Karpas-422 (cell line): ENCODE results near the gene KIRREL1. TPM values are rescaled to one million over a fixed set of nuclear protein-coding genes. Genes with fewer than 3 reads are reported as not detected.

ENCODE experiments used
- DNase-seq: peaks from one replicate; pipeline ENCODE4 v3.0.0-alpha.2; 2015
- H2AFZ ChIP-seq: fragments of 200-600 bp; sonication (generic); 2 replicates; pipeline ENCODE4 v1.6.1; 2014; ENCODE audit warnings: antibody characterized with exemption, low read length, mixed read lengths
- H3K27ac ChIP-seq: fragments of 200-600 bp; sonication (generic); 2 replicates; pipeline ENCODE4 v1.5.1; 2014; ENCODE audit warnings: mild to moderate bottlenecking, low read length, moderate library complexity
- H3K27me3 ChIP-seq: fragments of 200-600 bp; sonication (generic); 2 replicates; pipeline ENCODE4 v1.6.1; 2014; ENCODE audit warnings: low read length, mixed read lengths
- H3K36me3 ChIP-seq: fragments of 200-600 bp; sonication (generic); 2 replicates; pipeline ENCODE4 v1.6.1; 2014; ENCODE audit warnings: low read length, mixed read lengths; ENCODE audit not compliant: insufficient read depth
- H3K4me1 ChIP-seq: fragments of 200-600 bp; sonication (generic); 2 replicates; pipeline ENCODE4 v1.6.1; 2014; ENCODE audit warnings: mild to moderate bottlenecking, low read length, mixed read lengths
- H3K4me2 ChIP-seq: fragments of 200-600 bp; sonication (generic); 2 replicates; pipeline ENCODE4 v1.6.1; 2014; ENCODE audit warnings: low read length, low read depth, mild to moderate bottlenecking; ENCODE audit not compliant: poor library complexity, severe bottlenecking
- H3K4me3 ChIP-seq: fragments of 200-600 bp; sonication (generic); 2 replicates; pipeline ENCODE4 v1.5.1; 2014; ENCODE audit warnings: mild to moderate bottlenecking, antibody characterized with exemption, low read length, mixed read lengths
- H3K79me2 ChIP-seq: fragments of 200-600 bp; sonication (generic); 2 replicates; pipeline ENCODE4 v1.6.1; 2014; ENCODE audit warnings: mild to moderate bottlenecking, low read length, mixed read lengths
- H3K9ac ChIP-seq: fragments of 200-600 bp; sonication (generic); 2 replicates; pipeline ENCODE4 v1.6.0; 2014; ENCODE audit warnings: low read length
- H3K9me2 ChIP-seq: fragments of 200-600 bp; sonication (generic), shearing (Covaris generic); replicated peaks from 2 replicates; pipeline ENCODE4 v1.6.0; 2014; ENCODE audit warnings: mild to moderate bottlenecking, low read length, moderate library complexity; ENCODE audit not compliant: insufficient read depth
- H3K9me3 ChIP-seq: fragments of 300-700, 200-600 bp; sonication (generic); 2 replicates; pipeline ENCODE4 v1.6.1; 2014; ENCODE audit warnings: low read length, mixed read lengths
- H4K20me1 ChIP-seq: fragments of 200-600 bp; sonication (generic); 2 replicates; pipeline ENCODE4 v1.6.1; 2014; ENCODE audit warnings: mild to moderate bottlenecking, antibody characterized with exemption, low read length, low read depth; ENCODE audit not compliant: insufficient read depth
- total RNA-seq: library from RNA; depleted of rRNA; stranded (reverse); fragments of >200 nt; shearing (Covaris generic); gene quantifications from 2 replicates; pipeline ENCODE4 v1.2.3, GENCODE V29; 2014; ENCODE audit warnings: low replicate concordance

KIRREL1 gene
- total RNA-seq, 1 experiment from 2014 or later, result not detected

GRCh38 chr1:157956732-157957131, 36.7 kb upstream of the KIRREL1 start:
- H3K4me3 ChIP-seq, result no peak overlapping the region
- no peaks in the 10 kb centered on the region for H3K9me3 ChIP-seq
- no peaks in the 10 kb centered on the region for H3K36me3 ChIP-seq
- no peaks in the 10 kb centered on the region for H3K4me1 ChIP-seq
- H3K27ac ChIP-seq, result no peak overlapping the region
- H3K27me3 ChIP-seq, result no peaks in the 10 kb centered on the region
- no peak for DNase-seq
- H3K9me2 ChIP-seq, result no peaks in the 10 kb centered on the region
- no peak overlapping the region for H3K9ac ChIP-seq
- no peak overlapping the region for H2AFZ ChIP-seq
- no peaks in the 10 kb centered on the region for H4K20me1 ChIP-seq
- no peak overlapping the region for H3K4me2 ChIP-seq
- H3K79me2 ChIP-seq, result no peaks in the 10 kb centered on the region

GRCh38 chr1:157958263-157958662, 35.2 kb upstream of the KIRREL1 start:
- Histone ChIP-seq H4K20me1 (no peaks in the 10 kb centered on the region), H3K36me3 (no peaks in the 10 kb centered on the region), H3K4me1 (no peaks in the 10 kb centered on the region; the same call in 1 of the 2 replicates), H2AFZ (no peak overlapping the region), H3K79me2 (no peaks in the 10 kb centered on the region), H3K9me3 (no peaks in the 10 kb centered on the region), H3K9ac (no peak overlapping the region), H3K27ac (no peak overlapping the region), H3K9me2 (no peaks in the 10 kb centered on the region), H3K4me3 (no peak overlapping the region), H3K27me3 (no peaks in the 10 kb centered on the region), H3K4me2 (no peak overlapping the region)
- no peak for DNase-seq

- no peaks in the 10 kb centered on the region for H3K27me3 ChIP-seq
- no peaks in the 10 kb centered on the region for H3K36me3 ChIP-seq
- no peaks in the 10 kb centered on the region; the same call in 1 of the 2 replicates for H3K4me1 ChIP-seq
- H3K9ac ChIP-seq, result no peak overlapping the region
- no peaks in the 10 kb centered on the region for H3K9me3 ChIP-seq
- H3K4me3 ChIP-seq, result no peak overlapping the region
- H3K27ac ChIP-seq, result no peak overlapping the region
- no peak overlapping the region for H3K4me2 ChIP-seq
- DNase-seq, result no peak
- no peaks in the 10 kb centered on the region for H3K9me2 ChIP-seq
- no peaks in the 10 kb centered on the region for H3K79me2 ChIP-seq
- H4K20me1 ChIP-seq, result no peaks in the 10 kb centered on the region
- H2AFZ ChIP-seq, result no peak overlapping the region
These were observed 33.7 kb upstream of the KIRREL1 start for GRCh38 chr1:157959750-157960149.

GRCh38 chr1:157960773-157961172, 32.7 kb upstream of the KIRREL1 start:
- Histone ChIP-seq H3K27me3 (no peaks in the 10 kb centered on the region), H3K9ac (no peak overlapping the region), H3K4me2 (no peak overlapping the region), H3K36me3 (no peaks in the 10 kb centered on the region), H3K79me2 (no peaks in the 10 kb centered on the region), H4K20me1 (no peaks in the 10 kb centered on the region), H3K9me3 (no peaks in the 10 kb centered on the region), H3K4me1 (no peaks in the 10 kb centered on the region; the same call in 1 of the 2 replicates), H2AFZ (no peak overlapping the region), H3K27ac (no peak overlapping the region), H3K4me3 (no peak overlapping the region), H3K9me2 (no peaks in the 10 kb centered on the region)
- peak; percentile 70 for DNase-seq

GRCh38 chr1:157961805-157962762, 31.4 kb upstream of the KIRREL1 start:
- Histone ChIP-seq H3K79me2 (no peaks in the 10 kb centered on the region), H3K9ac (no peak overlapping the region), H2AFZ (no peak overlapping the region), H3K4me1 (no peaks in the 10 kb centered on the region; the same call in 1 of the 2 replicates), H3K4me3 (no peak overlapping the region), H4K20me1 (no peaks in the 10 kb centered on the region), H3K9me2 (no peaks in the 10 kb centered on the region), H3K27me3 (no peaks in the 10 kb centered on the region), H3K4me2 (no peak overlapping the region), H3K36me3 (no peaks in the 10 kb centered on the region), H3K27ac (no peak overlapping the region), H3K9me3 (no peaks in the 10 kb centered on the region)
- DNase-seq, result no peak

GRCh38 chr1:157963713-157964112, 29.7 kb upstream of the KIRREL1 start:
- Histone ChIP-seq H3K4me3 (no peak overlapping the region), H3K79me2 (no peaks in the 10 kb centered on the region), H3K27me3 (no peaks in the 10 kb centered on the region), H4K20me1 (no peaks in the 10 kb centered on the region), H3K4me2 (no peak overlapping the region), H3K9ac (no peak overlapping the region), H3K27ac (no peak overlapping the region), H3K9me2 (no peaks in the 10 kb centered on the region), H3K4me1 (no peaks in the 10 kb centered on the region; the same call in 1 of the 2 replicates), H2AFZ (no peak overlapping the region), H3K9me3 (no peaks in the 10 kb centered on the region), H3K36me3 (no peaks in the 10 kb centered on the region)
- peak; percentile 89 for DNase-seq

- H3K9me3 ChIP-seq, result no peaks in the 10 kb centered on the region
- no peak overlapping the region for H3K27ac ChIP-seq
- no peak for DNase-seq
These were observed 27.9 kb upstream of the KIRREL1 start for GRCh38 chr1:157965584-157965983.

GRCh38 chr1:157966031-157966537, 27.4 kb upstream of the KIRREL1 start:
- no peaks in the 10 kb centered on the region for H3K79me2 ChIP-seq
- H3K4me3 ChIP-seq, result no peak overlapping the region
- no peaks in the 10 kb centered on the region for H3K9me3 ChIP-seq
- no peaks in the 10 kb centered on the region for H3K36me3 ChIP-seq
- no peaks in the 10 kb centered on the region for H3K9me2 ChIP-seq
- H3K9ac ChIP-seq, result no peak overlapping the region
- no peak for DNase-seq
- H2AFZ ChIP-seq, result no peak overlapping the region
- H4K20me1 ChIP-seq, result no peaks in the 10 kb centered on the region
- H3K4me1 ChIP-seq, result no peaks in the 10 kb centered on the region; the same call in 1 of the 2 replicates
- H3K4me2 ChIP-seq, result no peak overlapping the region
- H3K27me3 ChIP-seq, result no peaks in the 10 kb centered on the region
- no peak overlapping the region for H3K27ac ChIP-seq

More at GRCh38 chr1:157965584-157965983, 27.9 kb upstream of the KIRREL1 start:
- Histone ChIP-seq H3K4me3 (no peak overlapping the region), H2AFZ (no peak overlapping the region), H3K36me3 (no peaks in the 10 kb centered on the region), H3K79me2 (no peaks in the 10 kb centered on the region), H3K9ac (no peak overlapping the region), H4K20me1 (no peaks in the 10 kb centered on the region), H3K4me1 (no peaks in the 10 kb centered on the region; the same call in 1 of the 2 replicates), H3K4me2 (no peak overlapping the region), H3K27me3 (no peaks in the 10 kb centered on the region), H3K9me2 (no peaks in the 10 kb centered on the region)
